ENCODE data around the gene ADARB2. TPM values are rescaled to one million over a fixed set of nuclear protein-coding genes. Genes with fewer than 3 reads are reported as not detected.
"Not testable (repeated sequence)": the region's sequence is repeated elsewhere in the genome, so short reads cannot be mapped to it uniquely, and the experiment has no call there.

Gene ADARB2
- total and polyA plus RNA-seq, 8 donors: 0.41 to 0.92 (median 0.76) TPM

- Histone ChIP-seq H3K4me1 (no peaks in the 10 kb centered on the region), H3K9me3 (no peaks in the 10 kb centered on the region), H3K27ac (no peak overlapping the region), H3K4me3 (no peak overlapping the region), H3K36me3 (no peaks in the 10 kb centered on the region), H3K27me3 (peaks cover 0 to 16% of the 10 kb centered on the region in 2 donors)
- intact Hi-C loops (cut with DNase I): no loop called here
- DNase-seq (no peak), ATAC-seq (no peak)
- TF ChIP-seq, protein P1, sequence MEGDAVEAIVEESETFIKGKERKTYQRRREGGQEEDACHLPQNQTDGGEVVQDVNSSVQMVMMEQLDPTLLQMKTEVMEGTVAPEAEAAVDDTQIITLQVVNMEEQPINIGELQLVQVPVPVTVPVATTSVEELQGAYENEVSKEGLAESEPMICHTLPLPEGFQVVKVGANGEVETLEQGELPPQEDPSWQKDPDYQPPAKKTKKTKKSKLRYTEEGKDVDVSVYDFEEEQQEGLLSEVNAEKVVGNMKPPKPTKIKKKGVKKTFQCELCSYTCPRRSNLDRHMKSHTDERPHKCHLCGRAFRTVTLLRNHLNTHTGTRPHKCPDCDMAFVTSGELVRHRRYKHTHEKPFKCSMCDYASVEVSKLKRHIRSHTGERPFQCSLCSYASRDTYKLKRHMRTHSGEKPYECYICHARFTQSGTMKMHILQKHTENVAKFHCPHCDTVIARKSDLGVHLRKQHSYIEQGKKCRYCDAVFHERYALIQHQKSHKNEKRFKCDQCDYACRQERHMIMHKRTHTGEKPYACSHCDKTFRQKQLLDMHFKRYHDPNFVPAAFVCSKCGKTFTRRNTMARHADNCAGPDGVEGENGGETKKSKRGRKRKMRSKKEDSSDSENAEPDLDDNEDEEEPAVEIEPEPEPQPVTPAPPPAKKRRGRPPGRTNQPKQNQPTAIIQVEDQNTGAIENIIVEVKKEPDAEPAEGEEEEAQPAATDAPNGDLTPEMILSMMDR (IDR thresholded peaks at IDR 0.05): no peak
Observed at GRCh38 chr10:1162481-1163203, 574.7 kb downstream of the ADARB2 start.

DNA sequence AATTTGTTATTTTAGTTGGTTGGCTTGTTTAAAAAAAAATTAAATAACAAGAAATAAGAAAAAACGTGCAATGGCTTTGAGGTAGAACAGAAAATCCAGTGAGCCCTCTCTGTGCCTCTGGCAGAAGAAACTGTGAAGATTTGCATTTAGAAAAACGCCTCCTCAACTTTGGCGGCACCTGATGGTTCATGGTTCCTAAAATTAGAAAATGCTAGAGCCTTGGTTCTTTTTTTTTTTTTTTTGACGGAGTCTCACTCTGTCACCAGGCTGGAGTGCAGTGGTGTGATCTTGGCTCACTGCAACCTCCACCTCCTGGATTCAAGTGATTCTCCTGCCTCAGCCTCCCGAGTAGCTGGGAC, 576.0 kb downstream of the ADARB2 start:
- H3K36me3 ChIP-seq; ATAC-seq; H3K4me3 ChIP-seq; H3K9me3 ChIP-seq; H3K4me1 ChIP-seq; H3K27ac ChIP-seq; DNase-seq; H3K27me3 ChIP-seq; intact Hi-C loops (cut with DNase I): not testable (repeated sequence)

- ATAC-seq: no peak
Observed at GRCh38 chr10:1160561-1161314, 576.6 kb downstream of the ADARB2 start.

GRCh38 chr10:1159131-1160061, 577.9 kb downstream of the ADARB2 start:
- no peak for DNase-seq
- intact Hi-C loops (cut with DNase I): no loop called here

More at GRCh38 chr10:1160561-1161314, 576.6 kb downstream of the ADARB2 start:
- no peaks in the 10 kb centered on the region for H3K36me3 ChIP-seq
- no peak overlapping the region for H3K4me3 ChIP-seq
- H3K9me3 ChIP-seq: no peaks in the 10 kb centered on the region
- TF ChIP-seq, protein P1 (IDR thresholded peaks at IDR 0.05): no peak
- H3K27ac ChIP-seq: no peak overlapping the region
- no peaks in the 10 kb centered on the region for H3K27me3 ChIP-seq
- intact Hi-C loops (cut with DNase I): no loop called here
- DNase-seq: no peak
- no peaks in the 10 kb centered on the region for H3K4me1 ChIP-seq

GRCh38 chr10:1158536-1158935, 578.8 kb downstream of the ADARB2 start:
- H3K4me1 ChIP-seq; H3K36me3 ChIP-seq; ATAC-seq; H3K27me3 ChIP-seq; H3K27ac ChIP-seq; DNase-seq; intact Hi-C loops (cut with DNase I); H3K9me3 ChIP-seq; H3K4me3 ChIP-seq: not testable (repeated sequence)

More at GRCh38 chr10:1159131-1160061, 577.9 kb downstream of the ADARB2 start:
- TF ChIP-seq, protein P1 (IDR thresholded peaks at IDR 0.05): no peak
- Histone ChIP-seq H3K27ac (no peak overlapping the region), H3K4me1 (no peaks in the 10 kb centered on the region), H3K27me3 (no peaks in the 10 kb centered on the region), H3K36me3 (no peaks in the 10 kb centered on the region), H3K9me3 (no peaks in the 10 kb centered on the region), H3K4me3 (no peak overlapping the region)
- no peak for ATAC-seq
